NCI-H510A (cell line): Measurements from ENCODE around the gene CPD.
"Not testable (repeated sequence)": the region's sequence is repeated elsewhere in the genome, so short reads cannot be mapped to it uniquely, and the experiment has no call there.

Experiments used
- DNase-seq: peaks from one replicate; lab custom pipeline; 2025; lab: John Stamatoyannopoulos, UW

The CPD gene

DNA sequence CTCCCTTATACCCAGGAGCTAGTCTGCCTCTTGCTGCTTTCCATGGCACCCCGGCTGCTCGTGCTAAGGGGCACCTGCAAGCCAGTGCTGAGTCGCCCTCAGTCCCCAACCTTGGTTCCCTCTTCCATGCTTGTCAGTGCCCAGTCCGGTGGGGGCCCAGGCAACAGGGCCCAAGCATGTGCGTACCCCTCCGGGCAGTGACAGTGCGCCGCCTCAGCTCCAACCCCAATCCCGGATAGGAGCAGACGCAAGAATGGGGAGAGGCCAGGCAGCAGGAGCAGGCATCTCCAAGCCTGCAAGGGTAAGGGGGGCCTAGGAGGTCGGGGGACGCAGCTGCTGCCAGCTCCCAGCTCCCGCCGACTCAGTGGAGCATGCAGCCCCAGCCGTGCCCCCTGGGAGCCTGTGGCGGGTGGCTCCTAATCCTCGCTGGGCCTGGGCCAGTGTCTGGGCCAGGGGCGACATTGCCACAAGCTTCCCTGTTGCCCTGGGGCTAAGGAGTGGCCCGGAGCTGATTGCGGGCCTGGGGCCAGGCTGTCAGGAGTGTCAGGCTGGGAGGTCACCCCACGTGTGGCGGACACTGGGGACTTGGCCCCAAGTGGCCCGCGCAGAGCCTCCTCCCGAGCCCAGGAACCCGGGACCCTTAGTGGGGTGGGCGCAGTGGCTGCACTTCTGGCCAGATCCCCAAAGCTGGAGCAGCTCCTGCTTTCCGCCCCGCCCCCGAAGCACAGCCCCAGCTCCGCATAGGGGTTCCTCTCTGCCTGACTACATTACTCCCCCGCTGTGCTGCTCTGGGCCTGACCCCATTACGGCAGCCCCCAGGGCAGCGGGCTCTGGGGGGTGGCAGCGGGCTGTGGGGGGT, 9.8 kb downstream of the CPD start:
- no peak for DNase-seq

DNA sequence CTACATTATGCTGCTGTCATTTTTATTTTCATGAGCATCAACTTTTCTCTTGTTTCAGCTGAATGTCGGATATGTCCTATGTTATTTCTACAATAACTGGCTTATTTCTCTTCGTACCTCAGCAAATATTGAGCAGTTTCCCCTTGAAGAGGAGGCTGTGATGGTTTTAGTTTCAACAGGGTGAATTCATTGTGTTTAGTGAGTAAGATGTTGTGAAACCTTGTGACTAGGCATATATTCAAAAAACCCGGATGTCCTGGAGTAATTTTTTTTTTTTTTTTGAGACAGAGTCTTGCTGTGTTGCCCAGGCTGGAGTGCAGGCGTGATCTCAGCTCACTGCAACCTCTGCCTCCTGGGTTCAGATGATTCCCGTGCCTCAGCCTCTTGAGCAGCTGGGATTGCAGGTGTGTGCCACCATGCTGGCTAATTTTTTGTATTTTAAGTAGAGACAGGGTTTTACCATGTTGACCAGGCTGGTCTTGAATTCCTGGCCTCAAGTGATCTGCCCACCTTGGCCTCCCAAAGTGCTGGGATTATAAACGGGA, 11.1 kb downstream of the CPD start:
- DNase-seq, result no peak

DNA sequence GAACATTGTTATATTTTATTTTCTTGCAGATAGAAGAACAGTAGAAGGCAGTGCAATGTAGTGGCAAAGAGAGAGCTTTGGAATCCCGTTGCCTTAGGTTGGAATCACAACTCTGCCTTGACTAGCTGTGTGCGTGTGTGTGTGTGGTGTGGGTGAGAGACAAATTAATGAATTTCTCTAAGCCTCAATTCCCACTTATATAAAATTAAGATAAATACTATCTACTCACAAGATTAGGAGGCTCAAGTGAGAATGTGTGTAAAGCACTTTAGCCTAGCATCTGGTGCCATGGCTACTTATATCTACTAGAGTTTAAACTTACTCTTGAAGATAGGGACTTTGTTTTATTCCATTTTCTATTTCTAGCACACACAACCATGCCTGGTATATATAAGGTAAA, 12.8 kb downstream of the CPD start:
- DNase-seq, result no peak

DNA sequence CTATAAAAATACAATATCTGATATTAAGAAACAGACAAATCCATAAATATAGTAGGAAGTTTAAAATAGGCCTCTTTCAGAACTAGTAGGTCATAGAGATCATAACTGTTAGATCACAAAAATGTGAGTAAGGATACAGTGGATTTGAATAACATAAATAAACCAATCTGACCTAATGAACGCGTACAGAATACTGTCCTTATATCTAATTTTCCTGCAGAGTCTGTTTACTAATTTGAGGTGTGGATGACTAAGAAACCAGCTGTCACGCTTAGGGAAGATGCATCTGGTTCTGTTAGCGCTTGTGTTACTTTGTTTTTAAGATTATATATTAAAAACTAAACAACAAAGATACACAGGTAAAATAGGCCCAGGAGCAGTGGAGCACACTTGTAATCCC, 14.8 kb downstream of the CPD start:
- no peak for DNase-seq

GRCh38 chr17:30393911-30394867, 15.5 kb downstream of the CPD start:
- DNase-seq, result no peak

GRCh38 chr17:30395398-30396022, 16.8 kb downstream of the CPD start:
- no peak for DNase-seq

DNA sequence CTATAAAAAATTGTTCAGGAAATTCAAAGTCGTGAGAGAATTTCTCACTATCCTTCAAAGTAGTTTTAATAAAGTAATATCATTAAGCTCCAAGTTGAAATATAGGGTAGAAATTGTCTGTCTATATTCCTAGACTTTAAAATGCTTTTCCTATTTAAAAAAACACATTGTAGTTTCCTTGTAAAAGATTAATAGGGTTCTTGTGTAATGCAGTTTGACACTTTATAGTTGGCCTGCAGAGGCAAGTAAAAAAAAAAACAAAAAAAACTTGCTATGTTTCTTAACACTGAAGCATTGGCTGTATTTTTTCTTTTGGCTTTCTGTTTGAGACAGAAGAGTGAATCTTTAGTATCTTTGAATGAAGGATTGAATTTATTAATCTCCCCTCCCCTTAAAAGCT, 17.4 kb downstream of the CPD start:
- DNase-seq, result no peak

DNA sequence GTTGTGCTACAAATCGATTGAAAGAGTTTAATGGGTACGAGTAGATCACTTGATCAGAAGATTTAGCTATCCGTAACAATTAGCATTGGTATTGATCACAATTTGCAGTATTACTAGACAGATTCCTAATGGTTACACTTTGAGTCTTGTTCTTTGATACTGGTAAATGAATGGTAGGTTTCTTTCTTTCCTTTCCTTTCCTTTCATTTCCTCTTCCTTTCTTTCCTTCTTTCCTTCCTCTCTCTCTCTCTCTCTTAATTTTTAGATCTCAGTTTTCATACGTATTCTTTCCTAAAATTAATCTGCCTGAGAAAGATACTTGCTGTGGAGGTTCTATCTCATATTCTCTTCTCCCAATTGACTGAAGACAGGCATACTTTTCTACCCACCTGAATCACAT, 17.9 kb downstream of the CPD start:
- DNase-seq, result no peak

- DNase-seq, result no peak
Observed at GRCh38 chr17:30398328-30399041, 19.8 kb downstream of the CPD start.

DNA sequence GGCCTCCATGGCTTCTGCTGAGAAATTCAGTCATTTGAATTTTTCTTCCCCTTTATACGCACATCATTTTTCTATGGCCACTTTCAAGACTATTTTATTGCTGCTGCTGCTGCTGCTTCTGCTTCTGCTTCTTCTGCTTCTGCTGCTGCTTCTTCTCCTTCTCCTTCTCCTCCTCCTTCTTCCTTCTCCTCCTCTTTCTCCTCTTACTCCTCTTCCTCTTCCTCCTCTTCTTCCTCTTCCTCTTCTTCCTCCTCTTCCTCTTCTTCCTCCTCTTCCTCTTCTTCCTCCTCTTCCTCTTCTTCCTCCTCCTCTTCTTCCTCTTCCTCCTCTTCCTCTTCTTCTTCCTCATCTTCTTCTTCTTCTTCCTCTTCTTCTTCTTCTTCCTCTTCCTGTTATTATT, 22.4 kb downstream of the CPD start:
- no peak for DNase-seq

DNA sequence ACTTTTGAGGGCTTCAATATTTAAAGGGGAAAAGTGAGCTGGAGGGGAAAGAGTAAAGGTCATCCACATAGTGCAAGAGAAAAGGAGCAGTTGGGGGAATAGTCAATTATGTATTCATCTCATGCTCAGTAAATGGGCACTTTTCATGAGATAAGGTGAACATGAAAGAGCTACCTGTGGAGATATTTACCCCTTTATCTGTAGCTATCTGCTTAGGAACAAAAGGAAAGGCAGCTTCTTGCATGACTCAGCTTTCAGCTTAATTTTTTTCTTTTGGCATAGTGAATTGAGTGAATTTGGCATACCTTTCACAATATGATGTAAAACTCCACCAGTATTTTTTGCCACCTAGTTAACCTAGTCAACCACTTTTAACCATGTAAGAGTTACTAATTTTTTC, 26.4 kb downstream of the CPD start:
- no peak for DNase-seq

GRCh38 chr17:30410627-30411026, 31.9 kb downstream of the CPD start:
- not testable (repeated sequence) for DNase-seq

- not testable (repeated sequence) for DNase-seq
Observed at GRCh38 chr17:30412008-30412496, 33.3 kb downstream of the CPD start.

DNA sequence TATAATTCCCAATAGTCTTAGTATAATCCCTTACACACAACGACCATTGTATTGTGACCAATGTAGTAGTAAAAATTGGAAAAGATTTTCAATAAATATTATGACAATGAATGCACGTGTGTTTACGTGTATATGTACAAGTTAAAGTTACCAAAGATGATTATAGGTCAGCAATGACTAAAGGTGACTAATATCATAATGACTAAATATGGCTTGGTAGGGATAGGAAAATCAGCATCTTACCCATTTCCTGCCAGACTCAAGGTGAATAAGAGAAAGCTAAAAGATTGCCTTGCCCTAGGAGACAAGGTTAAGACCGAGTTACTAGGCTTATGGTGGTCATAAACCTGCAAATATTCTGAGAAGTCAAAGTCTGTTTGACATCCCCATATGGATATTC, 34.4 kb downstream of the CPD start:
- no peak for DNase-seq

DNA sequence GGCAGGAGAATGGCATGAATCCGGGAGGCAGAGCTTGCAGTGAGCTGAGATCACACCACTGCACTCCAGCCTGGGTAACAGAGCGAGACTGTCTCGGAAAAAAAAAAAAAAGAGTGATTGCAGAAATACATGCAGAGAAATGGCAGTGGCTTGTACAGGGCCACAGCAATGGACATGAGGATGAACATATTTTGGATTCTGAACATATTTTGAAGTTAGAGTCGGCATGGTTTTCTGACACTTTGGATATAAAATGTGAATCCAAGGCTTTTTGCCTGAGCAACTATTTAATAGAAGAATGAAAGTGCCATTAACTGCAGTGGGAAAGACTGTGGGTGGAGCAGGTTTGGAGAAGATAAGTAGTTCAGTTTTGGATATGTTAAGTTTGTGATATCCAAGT, 35.8 kb downstream of the CPD start:
- DNase-seq, result no peak

- no peak for DNase-seq
Observed at GRCh38 chr17:30415491-30415890, 36.8 kb downstream of the CPD start.

GRCh38 chr17:30418070-30418469, 39.3 kb downstream of the CPD start:
- not testable (repeated sequence) for DNase-seq

DNA sequence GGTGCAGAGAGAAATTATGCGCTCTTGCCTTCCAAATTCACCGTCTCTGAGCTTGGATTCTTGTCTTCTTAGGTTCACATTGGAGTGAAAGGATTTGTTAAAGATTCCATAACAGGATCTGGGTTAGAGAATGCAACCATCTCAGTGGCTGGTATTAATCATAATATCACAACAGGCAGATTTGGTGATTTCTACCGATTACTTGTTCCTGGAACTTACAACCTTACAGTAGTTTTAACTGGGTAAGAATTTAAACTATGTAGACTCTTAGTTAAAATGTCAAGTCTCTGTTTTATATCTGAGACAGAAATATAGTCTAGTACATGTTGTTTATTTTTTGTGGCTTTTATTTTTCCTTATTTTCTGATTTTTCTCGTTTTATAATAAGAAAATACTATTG, 42.9 kb downstream of the CPD start:
- no peak for DNase-seq

DNA sequence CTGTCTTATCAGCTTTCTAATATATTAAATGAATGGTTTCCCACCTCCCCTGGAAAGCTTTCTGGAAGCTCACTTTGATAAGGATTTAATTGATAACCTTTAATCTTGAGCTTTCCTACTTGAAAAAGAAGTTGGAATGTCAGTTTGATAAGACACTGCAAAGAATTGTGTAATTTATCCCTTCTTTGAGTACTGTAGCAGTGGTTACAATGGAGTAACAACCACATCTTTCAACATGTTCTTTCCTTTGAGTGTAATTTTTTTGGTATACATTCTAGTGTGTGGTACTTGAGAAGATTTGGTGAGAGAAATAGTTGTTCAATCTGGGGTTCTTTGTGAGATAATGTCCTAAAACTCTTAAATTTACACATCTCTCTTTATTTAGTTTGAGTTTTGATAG, 43.4 kb downstream of the CPD start:
- no peak for DNase-seq

DNA sequence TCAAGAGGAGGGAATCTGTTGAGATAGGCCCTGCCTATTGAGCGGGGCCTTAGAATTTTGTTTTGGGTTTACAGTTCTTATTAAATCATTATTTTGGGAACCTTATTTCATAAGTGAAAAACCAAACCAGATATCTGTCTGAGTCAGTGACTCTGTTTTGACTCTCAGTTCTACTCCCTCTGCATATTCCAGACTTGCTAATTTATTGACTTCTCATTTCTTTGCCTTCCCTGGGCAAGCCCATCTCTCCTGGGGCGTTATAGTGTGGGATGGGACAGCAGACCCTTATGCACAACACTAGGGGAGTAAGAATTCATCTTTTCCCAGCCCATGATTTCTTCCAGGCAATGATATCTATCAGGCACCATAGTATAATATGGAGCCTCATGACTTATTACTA, 45.7 kb downstream of the CPD start:
- no peak for DNase-seq

DNA sequence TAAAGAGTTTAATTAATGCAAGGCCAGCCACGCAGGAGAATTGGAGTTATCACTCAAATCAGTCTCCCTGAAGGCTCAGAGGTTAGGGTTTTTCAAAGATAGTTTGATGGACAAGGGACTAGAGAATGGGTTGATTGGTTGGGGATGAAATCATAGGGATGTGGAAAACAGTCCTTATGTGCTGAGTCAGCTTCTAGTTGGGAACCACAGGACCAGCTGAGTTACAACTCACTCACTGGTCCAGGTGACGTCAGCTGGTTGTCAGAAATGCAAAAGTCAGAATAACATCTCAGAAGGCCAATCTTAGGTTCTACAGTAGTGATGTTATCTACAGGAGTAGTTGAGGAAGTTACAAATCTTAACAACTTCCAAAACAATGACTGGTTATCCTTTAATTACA, 47.6 kb downstream of the CPD start:
- no peak for DNase-seq
